GM18519 (cell line): ENCODE data around the gene CCL8.

Experiments
- ATAC-seq: cut with Tn5 transposase; IDR thresholded peaks from one replicate; pipeline ENCODE4 v1.9.1; 2021; ENCODE audit warnings: mild to moderate bottlenecking, moderate library complexity; ENCODE audit not compliant: unreplicated experiment, low FRiP score

The CCL8 gene

GRCh38 chr17:34366010-34366409 lies 46.8 kb downstream of the CCL8 start:
- no peak for ATAC-seq

DNA sequence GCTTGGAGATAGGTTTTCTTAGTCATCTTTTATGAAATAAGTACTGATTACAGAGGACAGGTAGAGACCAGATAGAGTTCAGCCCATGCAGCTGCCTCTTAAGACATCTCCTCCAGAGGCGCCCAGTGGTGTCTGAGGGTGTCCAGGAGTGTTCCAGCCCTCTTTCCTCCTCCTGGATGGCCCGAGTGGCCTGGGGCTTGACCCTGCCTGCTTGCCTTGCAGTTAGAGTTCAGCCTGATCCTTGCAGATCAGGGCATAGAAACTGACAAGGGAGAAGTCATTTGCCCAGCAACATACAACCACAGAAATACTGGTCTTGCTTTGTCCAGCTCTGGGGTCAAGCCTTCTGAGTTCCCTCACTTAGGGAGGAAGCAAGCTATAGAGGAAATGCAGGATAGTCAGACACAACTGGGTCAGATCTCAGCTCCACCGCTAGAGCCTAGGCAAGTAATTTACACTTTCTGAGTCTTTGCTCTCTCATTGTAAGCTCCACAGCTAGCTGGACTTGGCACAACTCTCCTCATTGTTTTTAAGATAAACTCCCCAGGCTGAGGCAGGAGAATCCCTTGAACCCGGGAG lies 47.4 kb downstream of the CCL8 start:
- no peak for ATAC-seq

- ATAC-seq, result no peak
Observed at GRCh38 chr17:34367486-34368195, 48.4 kb downstream of the CCL8 start.

- no peak for ATAC-seq
Observed at GRCh38 chr17:34368196-34368945, 49.1 kb downstream of the CCL8 start.

GRCh38 chr17:34368946-34369500 lies 49.8 kb downstream of the CCL8 start:
- no peak for ATAC-seq

DNA sequence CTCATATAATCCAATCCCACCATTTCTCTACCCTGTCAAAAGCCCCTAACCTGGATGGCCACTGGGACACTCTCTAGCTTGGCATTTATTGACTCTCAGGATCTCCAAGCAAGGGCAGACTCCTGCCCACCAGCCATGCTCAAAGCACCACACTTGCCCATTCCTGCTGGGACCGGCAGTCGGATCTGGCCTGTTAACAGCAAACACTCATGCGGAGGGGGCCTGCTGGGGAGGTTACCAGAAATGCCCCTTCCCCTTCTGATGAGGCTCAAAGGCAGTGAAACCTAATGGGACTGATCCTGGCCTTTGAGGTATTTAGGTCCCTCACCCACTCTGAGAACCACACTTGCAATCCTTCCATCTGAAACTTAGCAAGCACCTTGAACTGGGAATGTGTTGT lies 50.3 kb downstream of the CCL8 start:
- ATAC-seq, result no peak

DNA sequence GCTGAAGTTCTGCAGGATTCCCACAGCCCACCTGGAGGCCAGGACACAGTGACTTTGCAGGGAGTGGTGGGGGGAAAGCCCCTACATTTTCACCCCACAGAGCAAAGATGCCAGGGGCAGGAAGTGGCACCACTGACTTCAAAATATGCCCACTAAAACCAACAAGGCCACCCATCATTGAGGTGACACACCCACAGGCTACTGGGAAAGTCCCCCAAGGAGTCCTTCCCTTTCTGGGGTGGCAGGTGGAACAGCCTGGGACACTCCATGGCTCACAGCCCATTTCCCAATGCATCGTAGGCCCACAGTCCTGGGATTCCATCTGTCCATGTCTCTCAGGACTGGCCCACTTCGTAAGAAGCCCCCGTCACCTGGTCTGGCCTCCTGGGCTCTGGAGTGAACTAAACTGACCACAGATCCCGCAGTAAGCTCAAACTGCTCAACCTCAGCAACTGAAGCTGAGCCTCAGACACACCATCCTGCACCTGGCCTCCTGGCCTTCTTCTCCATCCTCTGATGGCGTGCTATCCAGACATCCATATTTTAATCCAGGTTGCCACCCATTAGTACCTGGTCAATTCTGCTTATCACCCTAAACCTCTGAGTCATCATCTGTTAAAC lies 51.3 kb downstream of the CCL8 start:
- no peak for ATAC-seq

DNA sequence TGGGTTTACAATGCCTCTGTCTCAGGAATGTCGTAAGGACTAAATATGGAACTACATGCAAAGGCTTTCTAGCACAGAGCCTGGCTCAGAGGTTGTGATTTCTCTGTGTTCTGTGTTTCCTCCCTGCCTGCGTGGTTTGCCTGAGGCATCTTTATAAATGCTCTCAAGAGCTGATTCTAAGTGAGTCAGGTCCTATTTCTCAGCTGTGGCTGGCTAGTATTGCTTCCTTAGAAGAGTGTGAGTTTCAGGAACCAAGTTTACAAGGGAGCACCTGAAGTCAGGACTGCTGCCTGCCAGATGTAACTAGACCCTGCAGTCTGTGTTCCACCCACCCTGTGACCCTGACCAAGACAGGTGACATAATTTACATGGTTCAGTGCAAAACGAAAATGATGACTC lies 51.8 kb downstream of the CCL8 start:
- no peak for ATAC-seq
